ENCODE measurements around the gene ARMC8. TPM values are rescaled to one million over a fixed set of nuclear protein-coding genes. Genes with fewer than 3 reads are reported as not detected.

Gene ARMC8
- total RNA-seq, 2 experiments from 2014 or later = 42.2 to 49.9 TPM

GRCh38 chr3:138289701-138290100, 102.6 kb downstream of the ARMC8 start:
- CTCF ChIA-PET = no interaction called here
- POLR2A ChIA-PET = no interaction called here

- ChIA-PET CTCF (no interaction called here), POLR2A (no interaction called here)
These were observed 109.5 kb downstream of the ARMC8 start for GRCh38 chr3:138296639-138297038.

DNA sequence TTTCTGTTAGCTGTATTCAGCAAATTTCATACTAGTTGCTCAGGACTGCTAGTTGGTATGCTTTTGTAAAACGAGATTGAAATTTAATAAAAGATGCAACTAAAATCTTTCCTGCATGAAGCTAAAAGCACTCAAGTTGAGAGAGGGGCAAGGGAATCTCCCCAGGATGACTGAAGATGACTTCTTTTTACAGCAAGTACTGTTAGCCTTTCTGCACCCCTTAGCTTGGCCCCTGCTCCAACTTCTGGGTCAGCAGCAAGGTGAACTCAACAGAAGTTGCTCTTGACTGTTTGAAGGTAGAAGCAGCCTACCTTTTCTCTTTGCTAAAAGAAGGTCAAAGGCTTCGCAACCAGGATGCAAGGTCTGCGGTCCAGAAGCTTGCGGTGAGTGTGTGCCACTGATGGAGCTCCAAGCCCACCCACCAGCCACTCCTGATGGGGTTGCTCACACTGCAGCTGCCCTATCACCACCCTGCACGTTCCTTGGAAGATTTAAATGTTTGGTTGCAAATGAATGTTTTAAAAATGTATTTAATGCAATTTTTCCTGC, 110.0 kb downstream of the ARMC8 start:
- ChIA-PET CTCF (no interaction called here), POLR2A (no interaction called here)

- ChIA-PET POLR2A (no interaction called here), CTCF (no interaction called here)
These were observed 110.8 kb downstream of the ARMC8 start for GRCh38 chr3:138297876-138298275.

DNA sequence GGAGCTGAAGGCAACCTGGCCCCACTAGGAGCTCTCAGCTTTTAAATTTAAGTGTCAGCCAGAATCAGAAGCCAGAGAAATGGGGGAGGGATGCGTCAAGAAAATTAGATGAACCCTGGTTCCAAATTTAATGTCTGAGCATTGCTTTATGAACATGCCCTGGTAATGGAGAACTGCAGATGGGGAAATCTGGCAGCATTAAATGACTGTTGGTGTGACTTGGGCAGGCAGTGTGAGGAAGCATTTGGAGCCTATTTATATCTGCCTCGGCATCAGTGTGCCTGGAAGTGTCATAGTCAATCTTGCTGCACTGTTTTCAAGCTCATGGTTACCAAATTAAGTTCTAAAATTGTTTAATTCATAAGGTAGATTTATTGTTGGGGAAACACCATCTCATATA, 113.5 kb downstream of the ARMC8 start:
- CTCF ChIA-PET = no interaction called here
- POLR2A ChIA-PET = no interaction called here

- CTCF ChIA-PET = no interaction called here
- POLR2A ChIA-PET = no interaction called here
These were observed 116.4 kb downstream of the ARMC8 start for GRCh38 chr3:138303474-138303873.

- CTCF ChIA-PET = interaction anchor here (0.7 kb wide), 1 partner anchor 100 kb away, joined by 6 read pairs; no protein-coding TSS in a partner anchor
- POLR2A ChIA-PET = no interaction called here
These were observed 120.8 kb downstream of the ARMC8 start for GRCh38 chr3:138307899-138308298.

DNA sequence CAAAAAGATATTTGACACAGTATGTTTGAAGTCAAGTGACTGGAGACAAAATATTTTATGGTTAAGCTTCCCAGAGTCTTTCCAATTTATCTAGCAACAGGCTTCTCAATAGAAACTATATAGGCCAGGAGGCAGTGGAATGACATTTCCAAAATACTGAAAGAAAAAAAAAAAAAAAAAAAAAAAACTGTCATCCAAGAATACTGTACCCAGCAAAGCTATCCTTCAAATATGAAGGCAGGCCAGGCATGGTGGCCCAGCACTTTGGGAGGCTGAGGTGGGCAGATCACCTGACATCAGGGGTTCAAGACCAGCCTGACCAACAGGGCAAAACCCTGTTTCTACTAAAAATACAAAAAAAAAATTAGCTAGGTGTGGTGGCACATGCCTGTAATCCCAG, 121.7 kb downstream of the ARMC8 start:
- CTCF ChIA-PET = interaction anchor here (0.7 kb wide), 1 partner anchor 99 kb away, joined by 6 read pairs; no protein-coding TSS in a partner anchor
- POLR2A ChIA-PET = no interaction called here

DNA sequence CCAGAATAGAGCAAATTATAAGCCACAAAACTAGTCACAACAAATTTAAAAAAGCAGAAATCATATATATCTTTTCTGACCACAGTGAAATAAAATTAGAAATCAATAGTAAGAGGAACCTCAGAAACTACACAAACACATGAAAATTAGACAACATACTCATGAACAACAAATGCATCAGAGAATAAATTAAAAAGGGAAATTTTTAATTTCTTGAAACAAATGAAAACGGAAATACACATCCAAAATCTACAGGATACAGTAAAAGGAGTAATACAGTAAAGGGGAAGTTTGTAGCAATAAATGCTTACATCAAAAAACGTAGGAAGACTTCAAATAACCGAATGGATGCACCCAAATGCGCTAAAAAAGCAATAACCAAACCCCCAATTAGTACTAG, 123.4 kb downstream of the ARMC8 start:
- CTCF ChIA-PET = no interaction called here
- POLR2A ChIA-PET = no interaction called here

GRCh38 chr3:138314751-138315150, 127.7 kb downstream of the ARMC8 start:
- ChIA-PET POLR2A (no interaction called here), CTCF (no interaction called here)

DNA sequence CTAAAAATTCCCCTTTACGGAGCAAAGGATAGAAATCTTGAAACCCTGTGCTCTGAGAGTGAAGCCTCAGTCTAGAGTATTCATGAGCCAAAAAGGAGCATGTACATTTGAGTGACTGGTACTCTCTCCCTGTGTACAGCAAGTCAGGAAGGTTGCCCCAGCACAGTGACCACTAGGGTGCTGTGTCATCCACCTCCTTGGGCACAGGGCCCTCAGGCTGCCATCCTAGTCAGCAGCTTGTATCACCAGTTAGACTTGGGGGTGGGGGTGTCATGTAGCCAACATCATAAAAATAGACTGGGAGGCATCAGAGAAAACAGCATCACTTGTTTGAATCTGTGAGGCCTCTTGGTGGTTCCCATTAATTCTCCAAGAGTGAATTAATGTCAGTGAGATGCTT, 130.6 kb downstream of the ARMC8 start:
- POLR2A ChIA-PET = no interaction called here
- CTCF ChIA-PET = no interaction called here

DNA sequence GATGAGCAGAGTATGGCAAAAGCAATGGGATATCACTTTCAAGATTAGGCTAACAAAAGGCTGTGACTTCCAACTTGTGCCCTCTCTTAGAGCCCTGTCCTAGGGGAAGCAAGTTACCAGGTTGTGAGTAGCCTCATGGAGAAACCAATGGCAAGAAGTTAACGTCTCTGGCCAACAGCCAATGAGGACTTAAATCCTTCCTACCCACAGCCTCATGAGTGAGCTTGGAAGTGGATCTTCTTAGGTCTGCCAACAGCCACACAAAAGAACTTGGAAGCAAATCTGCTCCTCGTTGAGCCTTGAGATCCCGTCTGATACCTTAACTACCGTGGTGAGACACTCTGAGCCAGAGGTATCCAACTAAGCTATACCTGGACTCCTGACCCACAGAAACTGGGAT, 136.9 kb downstream of the ARMC8 start:
- POLR2A ChIA-PET = no interaction called here
- CTCF ChIA-PET = no interaction called here

DNA sequence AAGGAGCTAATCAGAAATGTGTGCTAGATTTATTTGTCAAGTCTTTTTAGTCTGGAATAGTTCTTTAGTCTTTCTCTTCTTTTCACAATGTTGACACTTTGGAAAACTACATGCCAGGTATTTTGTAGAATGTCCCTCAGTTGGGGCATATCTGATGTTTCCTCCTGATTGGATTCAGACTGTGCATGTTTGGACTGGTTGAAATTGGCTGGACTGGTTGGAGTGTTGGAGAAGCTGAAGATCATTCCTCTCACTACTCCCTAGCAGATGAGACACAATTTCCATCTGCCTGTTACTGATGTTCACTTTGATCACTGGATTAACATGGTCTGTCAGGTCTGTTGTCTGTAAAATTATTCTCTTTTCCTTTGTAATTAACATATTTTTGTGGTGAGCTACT, 138.9 kb downstream of the ARMC8 start:
- ChIA-PET CTCF (interaction anchor here (0.6 kb wide), 1 partner anchor 186 kb away, joined by 3 read pairs; no protein-coding TSS in a partner anchor), POLR2A (no interaction called here)

GRCh38 chr3:138326866-138327595, 139.9 kb downstream of the ARMC8 start:
- CTCF ChIA-PET = no interaction called here
- POLR2A ChIA-PET = no interaction called here

DNA sequence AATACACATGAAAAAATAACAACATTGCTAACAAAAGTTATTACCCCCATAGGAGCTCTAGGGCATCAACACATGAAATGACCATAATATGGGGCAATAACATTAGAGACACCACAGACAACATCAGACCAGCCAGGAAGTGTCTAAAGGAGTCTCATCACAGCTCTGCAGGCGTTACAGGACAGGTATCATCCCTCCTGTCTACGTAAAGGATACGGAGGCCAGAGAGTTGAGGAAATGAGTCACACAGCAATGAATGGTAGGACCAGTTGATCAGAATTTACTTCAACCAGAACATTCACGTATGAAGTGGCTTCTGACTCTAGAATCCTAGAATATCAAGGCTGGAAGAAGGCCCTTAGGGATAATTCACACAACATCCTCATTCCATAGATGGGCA, 140.7 kb downstream of the ARMC8 start:
- ChIA-PET CTCF (interaction anchor here (1.3 kb wide), 1 partner anchor 106 kb away, joined by 3 read pairs; the partner anchor contains the start of gene ESYT3), POLR2A (no interaction called here)

DNA sequence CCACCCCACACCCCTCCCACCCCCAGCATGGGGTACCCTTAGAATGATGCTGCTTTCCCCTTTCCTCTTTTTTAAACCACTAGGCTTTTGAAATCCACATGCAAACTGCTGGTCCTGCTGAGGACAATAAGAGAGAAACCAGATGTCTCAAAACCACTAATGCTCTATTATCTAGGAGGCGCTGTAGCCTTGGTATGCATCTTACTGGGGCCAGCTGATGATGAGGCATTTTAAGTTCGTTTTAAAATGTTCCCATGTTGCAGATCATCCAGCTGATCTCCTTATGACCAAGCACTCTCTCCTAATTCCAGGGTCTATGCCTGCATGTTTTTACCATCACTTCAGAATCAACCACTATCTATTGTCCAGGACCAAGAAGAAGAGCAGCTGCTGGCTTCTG, 141.2 kb downstream of the ARMC8 start:
- POLR2A ChIA-PET = no interaction called here
- CTCF ChIA-PET = interaction anchor here (1.0 to 1.3 kb wide), 3 partner anchors 8 to 105 kb away, joined by 3 to 4 read pairs (median 3); partner anchors contain the start of gene ESYT3

GRCh38 chr3:138329127-138329983, 142.3 kb downstream of the ARMC8 start, which contains the start of gene NME9:
Gene NME9 (minus strand): TSS chr3:138329851. CDS start chr3:138329335, 516 bp downstream.
- ChIA-PET POLR2A (interaction anchor here (0.6 kb wide), 1 partner anchor 16 kb away, joined by 3 read pairs; no protein-coding TSS in a partner anchor), CTCF (interaction anchor here (0.7 to 1.3 kb wide), 4 partner anchors 9 to 152 kb away, joined by 3 to 4 read pairs (median 4); partner anchors contain the start of gene ESYT3)

- ChIA-PET CTCF (no interaction called here), POLR2A (no interaction called here)
These were observed 142.8 kb downstream of the ARMC8 start for GRCh38 chr3:138329984-138330293.

DNA sequence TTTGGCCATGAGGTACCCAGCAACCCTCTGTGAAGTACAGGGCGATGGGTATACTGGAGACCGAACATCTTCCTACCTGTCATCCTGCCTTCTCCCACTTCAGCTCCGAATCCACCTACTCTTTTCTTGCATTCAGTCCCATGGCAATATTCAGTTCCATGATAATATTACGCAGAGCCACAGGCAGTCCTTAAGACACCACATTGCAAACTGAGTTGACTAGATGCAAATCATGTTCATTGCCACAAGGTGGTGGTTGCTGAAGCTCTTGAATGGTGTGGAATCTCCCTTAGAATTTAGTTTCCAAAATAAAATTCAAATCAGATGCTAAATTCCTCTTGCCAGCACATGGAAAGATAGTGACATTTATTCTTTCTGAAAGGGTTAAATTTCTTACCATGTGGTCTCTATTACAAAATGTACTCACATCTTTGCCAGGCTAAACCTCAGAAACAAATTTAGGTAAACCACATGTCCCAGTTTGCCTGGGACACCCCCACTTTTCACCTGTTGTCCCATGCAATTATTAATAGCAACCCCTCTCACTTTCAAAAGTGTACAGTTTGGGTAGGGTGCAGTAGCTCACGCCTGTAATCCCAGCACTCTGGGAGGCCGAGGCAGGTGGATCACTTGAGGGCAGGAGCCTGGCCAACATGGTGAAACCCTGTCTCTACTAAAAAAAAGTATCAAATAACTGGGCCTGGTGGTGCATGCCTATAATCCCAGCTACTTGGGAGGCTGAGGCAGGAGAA, 144.2 kb downstream of the ARMC8 start:
- CTCF ChIA-PET = no interaction called here
- POLR2A ChIA-PET = no interaction called here

GRCh38 chr3:138332472-138333073, 145.5 kb downstream of the ARMC8 start:
- ChIA-PET POLR2A (no interaction called here), CTCF (no interaction called here)

Measured in activated CD8-positive, alpha-beta memory T cell treated with anti-CD3 and anti-CD28 coated beads for 36 hours (primary cell).